GM21423 (cell line): Measurements from ENCODE around the gene STARD5.
"Not testable (repeated sequence)": the region's sequence is repeated elsewhere in the genome, so short reads cannot be mapped to it uniquely, and the experiment has no call there.

Experiments used
- ATAC-seq: cut with Tn5 transposase; IDR thresholded peaks from one replicate; pipeline ENCODE4 v1.9.1; 2021; ENCODE audit warnings: mild to moderate bottlenecking, moderate library complexity; ENCODE audit not compliant: unreplicated experiment

The STARD5 gene

GRCh38 chr15:81337713-81338157 lies 13.8 kb upstream of the STARD5 start:
- ATAC-seq = no peak

- ATAC-seq = no peak
Measured at GRCh38 chr15:81337241-81337640, 13.3 kb upstream of the STARD5 start.

GRCh38 chr15:81336568-81336967 lies 12.6 kb upstream of the STARD5 start:
- no peak for ATAC-seq

- ATAC-seq = no peak
Measured at GRCh38 chr15:81335631-81336030, 11.7 kb upstream of the STARD5 start.

DNA sequence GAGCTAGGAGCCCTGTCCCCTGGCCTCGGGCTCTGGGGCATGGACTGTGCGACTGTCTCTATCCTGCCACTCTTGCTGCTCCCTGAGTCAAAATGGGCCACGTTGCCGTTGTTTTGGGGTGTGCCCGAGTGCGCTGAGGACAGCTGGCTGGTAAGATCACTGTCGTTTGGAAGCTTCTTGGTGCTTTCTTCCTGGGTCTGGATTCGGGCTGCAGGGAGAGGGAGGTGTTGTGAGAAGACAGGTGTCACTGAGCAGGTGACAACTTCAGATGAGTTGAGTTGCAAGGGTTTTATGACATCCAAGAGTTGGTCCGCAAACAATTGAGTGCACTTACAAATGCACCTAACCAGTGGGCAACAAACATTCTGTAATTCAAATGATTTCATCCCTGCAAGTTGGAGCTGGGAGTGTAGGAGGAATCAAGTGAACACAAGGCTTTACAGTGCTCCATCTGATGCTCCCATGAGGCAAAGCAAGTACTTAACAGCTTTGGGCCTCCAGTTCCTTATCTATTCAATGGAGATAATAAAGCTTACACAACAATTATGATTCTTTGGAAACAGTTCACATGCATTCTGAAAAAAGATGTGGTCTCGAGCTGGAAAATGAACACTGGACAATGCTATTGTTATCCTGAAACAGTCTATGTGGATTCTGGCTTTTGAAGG lies 11.0 kb upstream of the STARD5 start:
- no peak for ATAC-seq

- ATAC-seq = no peak
Measured at GRCh38 chr15:81333363-81333762, 9.4 kb upstream of the STARD5 start.

DNA sequence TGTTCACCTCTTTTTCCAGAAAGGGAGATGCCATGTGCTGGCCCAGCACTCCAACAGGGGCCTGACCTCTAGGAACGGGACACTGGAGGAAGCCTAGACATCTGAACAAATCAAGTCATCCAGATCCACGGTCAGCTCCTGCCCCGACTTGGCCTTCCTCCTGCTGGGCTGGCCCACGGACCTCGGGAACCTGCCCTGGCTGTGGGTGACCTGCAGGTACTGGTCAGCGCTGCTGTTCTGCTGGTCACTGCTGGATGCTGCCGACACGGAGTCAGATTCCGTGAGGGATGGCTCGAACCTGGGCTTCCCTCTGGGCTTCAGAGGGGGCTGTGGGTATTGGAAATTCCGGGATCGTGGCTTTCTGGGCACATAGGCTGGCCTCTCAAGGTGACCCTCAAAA lies 8.4 kb upstream of the STARD5 start:
- no peak for ATAC-seq

DNA sequence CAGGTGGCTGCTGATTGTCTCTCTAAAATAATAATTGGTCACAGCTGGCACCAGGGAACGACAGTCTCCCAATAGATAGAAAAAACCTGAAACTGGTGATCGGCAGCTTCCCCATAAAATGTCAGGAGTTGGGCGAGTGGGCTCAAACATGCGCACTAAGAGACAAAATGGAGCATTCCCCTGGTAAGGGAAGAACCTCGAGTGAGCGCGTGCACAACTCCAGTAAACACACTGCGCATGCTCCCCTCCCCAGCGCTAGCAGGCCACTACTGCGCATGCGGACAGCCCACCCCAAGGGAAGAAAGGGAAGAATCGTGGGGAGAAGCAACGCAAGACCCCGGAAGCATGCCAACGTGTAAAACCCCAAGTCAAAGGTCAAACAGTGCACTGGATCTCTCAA lies 7.7 kb upstream of the STARD5 start:
- ATAC-seq = no peak

DNA sequence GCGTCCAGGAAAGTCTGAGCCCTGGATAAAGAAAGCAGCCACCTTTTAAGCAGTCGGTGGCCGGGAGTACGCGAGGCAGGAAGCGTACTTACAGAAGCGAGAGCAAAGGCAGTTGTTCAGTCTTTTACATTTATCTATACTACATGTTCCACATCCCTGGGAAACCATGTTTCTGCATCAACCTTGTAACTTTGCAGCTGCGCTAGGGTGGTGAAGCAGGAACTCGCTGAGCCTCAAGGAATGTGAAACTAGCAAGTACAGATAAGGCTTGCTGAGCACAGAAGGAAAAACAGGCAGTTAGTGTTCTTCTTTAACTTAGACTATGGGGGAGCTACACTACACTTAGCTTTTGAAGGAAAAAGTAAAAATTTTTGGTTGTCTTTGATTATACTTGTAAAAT lies 7.2 kb upstream of the STARD5 start:
- ATAC-seq = not testable (repeated sequence)

GRCh38 chr15:81330366-81331090 lies 6.6 kb upstream of the STARD5 start:
- no peak for ATAC-seq

- no peak for ATAC-seq
Measured at GRCh38 chr15:81329446-81329845, 5.5 kb upstream of the STARD5 start.

GRCh38 chr15:81327516-81327915 lies 3.6 kb upstream of the STARD5 start:
- ATAC-seq = no peak

- no peak for ATAC-seq
Measured at GRCh38 chr15:81326466-81327212, 2.7 kb upstream of the STARD5 start.

GRCh38 chr15:81323559-81323943 lies 390 bp downstream of the STARD5 start:
- no peak for ATAC-seq

- ATAC-seq = no peak
Measured at GRCh38 chr15:81322676-81323253, 1.2 kb downstream of the STARD5 start.

DNA sequence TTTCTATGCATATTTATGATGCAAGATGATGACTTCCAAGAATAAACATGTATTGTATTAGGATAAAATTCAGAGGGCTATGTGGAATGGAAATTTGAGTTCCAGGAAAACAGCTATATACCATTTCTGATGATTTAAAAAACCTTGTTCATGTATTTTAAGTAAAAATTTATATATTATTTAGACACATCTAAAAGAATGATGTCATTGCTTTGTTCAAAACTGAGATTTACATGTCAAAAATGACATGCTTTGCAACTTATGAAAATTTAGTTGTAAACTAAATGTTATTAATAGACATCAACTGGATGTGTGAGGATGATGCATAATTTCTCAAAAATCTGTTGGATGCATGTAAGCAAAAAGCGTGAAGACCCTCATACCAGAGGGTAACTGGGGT lies 2.3 kb downstream of the STARD5 start:
- no peak for ATAC-seq

DNA sequence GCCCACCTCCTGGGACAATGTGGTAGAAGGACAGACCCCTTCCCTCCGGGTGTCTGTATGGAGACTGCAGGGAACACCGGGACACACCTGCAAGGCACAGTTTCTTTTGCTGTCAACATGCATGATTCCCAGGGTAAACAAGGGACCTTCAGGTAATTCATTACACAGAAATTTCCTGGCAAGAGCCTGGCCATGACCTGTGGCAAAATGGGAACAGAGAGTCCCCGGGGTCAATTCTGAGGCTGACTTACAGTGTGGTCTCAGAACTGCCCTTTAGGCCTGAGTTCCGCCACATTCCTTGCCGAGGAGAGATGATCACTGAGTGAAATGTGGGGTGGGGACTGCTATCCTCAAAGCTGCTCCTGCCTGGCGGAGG lies 6.3 kb downstream of the STARD5 start:
- no peak for ATAC-seq

GRCh38 chr15:81316267-81316666 lies 7.7 kb downstream of the STARD5 start:
- no peak for ATAC-seq

DNA sequence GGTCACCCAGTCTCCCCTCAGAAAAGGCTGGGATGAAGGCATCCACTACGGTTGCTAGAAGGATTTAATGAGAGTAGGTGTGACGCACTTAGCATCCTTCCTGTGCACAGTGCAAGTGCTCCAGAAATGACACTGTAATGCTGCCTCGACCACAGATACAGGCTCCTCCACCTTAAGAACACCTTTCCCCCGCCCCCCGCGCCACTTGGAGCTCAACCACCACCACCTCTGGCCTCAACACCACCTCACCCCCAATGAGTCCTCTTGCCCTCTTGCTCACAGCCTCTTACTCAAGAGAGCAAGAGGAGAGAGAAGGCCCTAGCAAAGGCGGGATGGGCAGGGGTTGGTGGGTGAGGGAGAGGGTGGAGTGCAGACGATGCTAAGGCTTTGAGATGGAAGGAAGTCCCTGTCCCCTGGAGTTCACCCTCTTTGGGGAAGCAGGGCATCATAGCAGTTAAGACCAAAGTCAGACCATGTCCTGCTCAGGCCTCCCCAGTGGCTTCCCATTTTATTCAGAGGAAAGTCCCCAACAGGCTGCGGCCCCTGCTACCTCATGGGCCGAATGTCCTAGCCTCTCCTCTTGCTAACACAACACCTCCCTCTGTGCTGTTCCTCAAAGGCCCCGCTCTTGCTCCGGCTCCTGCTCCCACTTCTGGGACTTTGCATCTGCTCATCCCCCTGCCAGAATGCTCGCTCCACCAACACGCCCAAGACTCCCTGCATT lies 8.3 kb downstream of the STARD5 start:
- no peak for ATAC-seq

DNA sequence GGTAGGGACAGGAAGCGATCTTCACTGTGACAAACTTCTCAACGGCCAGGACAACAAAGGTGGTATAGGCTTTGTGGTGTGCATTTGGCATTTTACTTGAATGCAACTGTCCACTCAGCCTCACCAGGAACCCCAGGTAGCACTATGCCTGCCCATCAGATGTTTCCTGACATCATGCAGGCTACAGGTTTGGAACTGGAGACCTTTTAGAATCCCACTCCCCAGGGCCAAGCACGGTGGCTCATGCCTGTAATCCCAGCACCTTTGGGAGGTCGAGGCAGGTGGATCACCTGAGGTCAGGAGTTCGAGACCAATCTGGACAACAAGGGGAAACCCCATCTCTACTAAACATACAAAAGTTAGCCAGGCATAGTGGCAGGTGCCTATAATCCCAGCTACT lies 9.6 kb downstream of the STARD5 start:
- no peak for ATAC-seq

DNA sequence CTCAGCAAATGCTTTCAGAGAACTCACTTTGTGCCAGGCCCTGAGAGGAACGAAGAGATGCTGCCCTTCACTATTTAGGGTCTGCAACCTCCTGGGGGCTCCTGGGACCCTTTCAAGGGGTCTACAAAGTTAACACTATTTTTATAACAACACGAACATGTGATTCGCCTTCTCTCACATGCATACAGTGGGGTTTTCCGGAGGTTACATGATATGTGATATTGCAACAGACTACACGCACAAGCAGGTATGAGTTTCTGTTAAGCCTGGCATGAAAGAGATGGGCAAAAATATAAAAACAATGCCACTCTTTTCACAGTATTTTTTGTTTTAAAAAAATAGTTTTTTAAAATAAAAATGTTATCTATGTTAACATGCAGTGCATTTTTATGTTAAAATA lies 10.3 kb downstream of the STARD5 start:
- no peak for ATAC-seq
